NT2/D1 (cell line): ENCODE data around the gene ACO1.

Source experiments
- SUZ12 ChIP-seq: IDR thresholded peaks from 2 replicates; pipeline ENCODE4 v1.6.1; 2011; ENCODE audit not compliant: insufficient read length, insufficient read depth; ENCODE audit errors: extremely low read depth
- YY1 ChIP-seq: IDR thresholded peaks from 2 replicates; pipeline ENCODE4 v1.6.1; 2011; ENCODE audit not compliant: insufficient read length, insufficient read depth
- ZNF274 ChIP-seq: IDR thresholded peaks from 2 replicates; pipeline ENCODE4 v1.6.1; 2011; ENCODE audit warnings: mild to moderate bottlenecking, low read depth, low read length

DNA sequence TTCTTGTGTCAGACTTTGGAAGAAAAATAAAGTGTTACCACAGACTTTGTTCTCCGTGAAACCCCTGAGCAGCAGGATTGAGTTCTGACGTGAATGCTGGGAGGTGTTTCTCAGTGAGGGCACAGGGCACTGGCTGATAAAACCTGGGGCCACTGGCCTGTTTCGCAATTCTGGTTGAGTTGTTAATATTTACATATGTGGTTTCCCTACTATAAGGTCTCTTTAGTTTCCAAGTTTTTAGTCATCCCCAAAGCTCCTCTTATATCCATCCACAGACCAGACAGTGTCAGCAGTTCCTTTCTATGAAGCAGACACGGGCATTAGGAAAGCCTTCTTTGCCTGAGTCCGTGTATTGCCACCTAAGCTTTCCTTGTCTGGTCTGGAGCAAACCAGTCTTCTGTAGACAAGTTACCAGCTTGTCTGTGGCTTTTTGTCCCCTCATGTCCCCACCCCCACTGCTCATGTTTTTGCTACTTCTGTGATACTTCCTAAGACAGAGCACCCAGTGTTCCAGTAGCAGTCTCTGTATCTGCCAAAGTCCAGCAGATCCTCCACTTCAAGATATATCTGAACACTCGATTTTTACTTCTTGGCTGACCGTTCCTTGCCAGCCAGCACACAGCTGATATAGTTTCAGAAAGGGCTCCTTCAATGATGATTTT lies 42.0 kb downstream of the ACO1 start:
- TF ChIP-seq YY1 (no peak), ZNF274 (no peak), SUZ12 (no peak)
